OCI-LY3 (cell line): ENCODE measurements around the gene SYT6.

Source experiments
- CTCF ChIP-seq: fragments of 200-600, 300-600 bp; sonication (generic); IDR thresholded peaks from 2 replicates; pipeline ENCODE4 v1.5.1; 2014; ENCODE audit warnings: antibody characterized with exemption, low read length, low read depth
- EZH2phosphoT487 ChIP-seq: fragments of 200-600 bp; shearing (Covaris generic); IDR thresholded peaks from 2 replicates; pipeline ENCODE4 v1.6.1; 2018; ENCODE audit warnings: antibody characterized with exemption, mixed run types, low read depth

- no peak for TF ChIP-seq CTCF
- TF ChIP-seq EZH2phosphoT487: no peak
Observed at GRCh38 chr1:114126261-114127095, 27.2 kb downstream of the SYT6 start.
